ENCODE results near the gene ACSF3.
A peak's percentile ranks its signal among the peaks of the same experiment; 100 is the strongest.

The ACSF3 gene

GRCh38 chr16:89096042-89096717 lies 2.5 kb downstream of the ACSF3 start:
- Histone ChIP-seq H3K9ac (ENCODE audit: low read length) (peak overlapping the region; percentile 93), H3K79me2 (ENCODE audit: insufficient read depth, low read length) (peaks cover 36% of the 10 kb centered on the region), H3K36me3 (ENCODE audit: insufficient read depth, low read length) (peaks cover 36% of the 10 kb centered on the region), H3K27ac (ENCODE audit: low read depth, low read length, poor library complexity, severe bottlenecking) (peak overlapping the region; percentile 98), H3K9me3 (ENCODE audit: low read length) (no peaks in the 10 kb centered on the region), H3F3A (ENCODE audit: insufficient read depth, low read length) (no peaks in the 10 kb centered on the region), H3K9me2 (ENCODE audit: low read depth, low read length) (no peaks in the 10 kb centered on the region), H3K27me3 (ENCODE audit: insufficient read depth, low read length) (peaks cover 3% of the 10 kb centered on the region; the same call in 1 of the 2 replicates), H4K20me1 (ENCODE audit: insufficient read depth, low read length) (no peaks in the 10 kb centered on the region), H2AFZ (ENCODE audit: low read length) (no peak overlapping the region), H3K4me2 (ENCODE audit: low read length) (peak overlapping the region; percentile 83), H3K4me3 (ENCODE audit: low read depth, low read length, poor library complexity, severe bottlenecking) (peak overlapping the region; percentile 90), H3K4me1 (ENCODE audit: insufficient read depth, low read length, severe bottlenecking) (peaks cover 60% of the 10 kb centered on the region)
- TF ChIP-seq CTCF (IDR thresholded peaks at IDR 0.05; ENCODE audit: low read length), result no peak
- no peak for TF ChIP-seq EZH2 (IDR thresholded peaks at IDR 0.05; ENCODE audit: borderline replicate concordance, low read length)

GRCh38 chr16:89096768-89097391 lies 3.2 kb downstream of the ACSF3 start:
- peak overlapping the region; percentile 98 for H3K27ac ChIP-seq (ENCODE audit: low read depth, low read length, poor library complexity, severe bottlenecking)
- peak overlapping the region; percentile 90 for H3K4me3 ChIP-seq (ENCODE audit: low read depth, low read length, poor library complexity, severe bottlenecking)
- H3K27me3 ChIP-seq (ENCODE audit: insufficient read depth, low read length), result no peaks in the 10 kb centered on the region
- no peak overlapping the region for H2AFZ ChIP-seq (ENCODE audit: low read length)
- no peaks in the 10 kb centered on the region for H3K9me2 ChIP-seq (ENCODE audit: low read depth, low read length)
- no peak for TF ChIP-seq EZH2 (IDR thresholded peaks at IDR 0.05; ENCODE audit: borderline replicate concordance, low read length)
- no peak for TF ChIP-seq CTCF (IDR thresholded peaks at IDR 0.05; ENCODE audit: low read length)
- peak overlapping the region; percentile 93 for H3K9ac ChIP-seq (ENCODE audit: low read length)
- peaks cover 60% of the 10 kb centered on the region for H3K4me1 ChIP-seq (ENCODE audit: insufficient read depth, low read length, severe bottlenecking)
- no peaks in the 10 kb centered on the region for H4K20me1 ChIP-seq (ENCODE audit: insufficient read depth, low read length)
- no peaks in the 10 kb centered on the region for H3K9me3 ChIP-seq (ENCODE audit: low read length)
- H3K79me2 ChIP-seq (ENCODE audit: insufficient read depth, low read length), result peaks cover 41% of the 10 kb centered on the region
- H3K4me2 ChIP-seq (ENCODE audit: low read length), result peak overlapping the region; percentile 83
- H3F3A ChIP-seq (ENCODE audit: insufficient read depth, low read length), result no peaks in the 10 kb centered on the region
- H3K36me3 ChIP-seq (ENCODE audit: insufficient read depth, low read length), result peaks cover 43% of the 10 kb centered on the region

GRCh38 chr16:89097392-89097772 lies 3.7 kb downstream of the ACSF3 start:
- peak overlapping the region; percentile 83 for H3K4me2 ChIP-seq (ENCODE audit: low read length)

More at GRCh38 chr16:89097392-89097772, 3.7 kb downstream of the ACSF3 start:
- H3K9me2 ChIP-seq (ENCODE audit: low read depth, low read length), result no peaks in the 10 kb centered on the region
- H3K9ac ChIP-seq (ENCODE audit: low read length), result peak overlapping the region; percentile 93
- H3K36me3 ChIP-seq (ENCODE audit: insufficient read depth, low read length), result peaks cover 48% of the 10 kb centered on the region
- H3K9me3 ChIP-seq (ENCODE audit: low read length), result no peaks in the 10 kb centered on the region
- no peak for TF ChIP-seq CTCF (IDR thresholded peaks at IDR 0.05; ENCODE audit: low read length)
- TF ChIP-seq EZH2 (IDR thresholded peaks at IDR 0.05; ENCODE audit: borderline replicate concordance, low read length), result no peak
- peak overlapping the region; percentile 90 for H3K4me3 ChIP-seq (ENCODE audit: low read depth, low read length, poor library complexity, severe bottlenecking)
- H2AFZ ChIP-seq (ENCODE audit: low read length), result no peak overlapping the region
- peaks cover 41% of the 10 kb centered on the region for H3K79me2 ChIP-seq (ENCODE audit: insufficient read depth, low read length)
- H4K20me1 ChIP-seq (ENCODE audit: insufficient read depth, low read length), result no peaks in the 10 kb centered on the region
- no peaks in the 10 kb centered on the region for H3F3A ChIP-seq (ENCODE audit: insufficient read depth, low read length)
- H3K27me3 ChIP-seq (ENCODE audit: insufficient read depth, low read length), result no peaks in the 10 kb centered on the region
- H3K4me1 ChIP-seq (ENCODE audit: insufficient read depth, low read length, severe bottlenecking), result peaks cover 60% of the 10 kb centered on the region
- peak overlapping the region; percentile 98 for H3K27ac ChIP-seq (ENCODE audit: low read depth, low read length, poor library complexity, severe bottlenecking)

Measured in OCI-LY1 (cell line).